Right renal cortex interstitium (tissue), 3 donors: Measurements from ENCODE around the gene TRMO. TPM values are rescaled to one million over a fixed set of nuclear protein-coding genes. Genes with fewer than 3 reads are reported as not detected.
"Not testable (repeated sequence)": the region's sequence is repeated elsewhere in the genome, so short reads cannot be mapped to it uniquely, and the experiment has no call there.

Experiments used
- DNase-seq, 3 donors: peaks; one replicate each; pipeline ENCODE4 v3.0.0-alpha.2; 2013; ENCODE audit warnings: low read depth in 3 of 3, low spot score in 2 of 3
- polyA plus RNA-seq, 3 donors: library from polyadenylated mRNA; unstranded; fragments of 120-200 nt; gene quantifications; one replicate each; pipeline ENCODE4 v1.2.1, GENCODE V29; 2013; ENCODE audit not compliant: insufficient read length in 3 of 3

The TRMO gene
- 10 to 100 TPM; 21.5 to 24.7 (median 22.6) TPM for polyA plus RNA-seq

DNA sequence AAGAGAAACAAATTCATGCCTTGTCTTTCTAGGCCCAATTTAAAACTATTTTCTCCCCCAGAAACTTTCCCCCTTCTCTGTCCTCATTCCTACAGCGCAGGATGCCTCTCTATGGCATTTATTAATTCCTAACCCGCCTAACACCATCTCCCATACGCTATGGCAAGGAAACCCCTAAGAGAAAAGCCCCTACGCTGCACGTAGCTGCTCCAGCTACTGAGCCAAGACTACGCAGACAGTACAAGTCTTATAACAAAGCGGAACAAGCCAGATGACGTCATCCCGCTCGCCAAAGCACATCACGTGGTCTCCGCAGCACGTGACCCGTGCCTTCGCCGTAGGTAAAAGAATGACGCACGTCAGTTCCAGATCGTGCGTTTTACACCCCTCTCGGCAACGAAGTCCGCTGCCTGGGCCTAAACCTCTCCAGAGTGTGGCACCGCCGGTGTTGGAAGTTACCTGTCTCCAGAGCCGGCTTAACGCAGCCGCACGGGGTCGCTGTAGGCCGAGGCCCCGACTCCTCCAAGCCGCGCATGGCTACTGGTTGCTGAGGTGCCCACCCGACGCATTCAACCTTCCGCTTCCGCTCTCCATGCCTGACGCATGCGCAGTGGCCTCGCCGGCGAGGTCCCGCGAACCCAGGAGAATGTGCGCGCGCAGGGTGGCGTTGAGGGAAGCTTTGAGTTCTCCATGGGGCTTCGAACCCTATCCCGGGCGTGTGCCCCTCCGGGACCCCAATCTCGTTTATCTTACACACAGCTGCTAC, at the start of gene TRMO:
Gene TRMO (minus strand): TSS at position 542 of the 766 bp plus-strand sequence. CDS start 7 bp downstream, at position 535.
- DNase-seq: peak; percentile 97 to 99 (median 99)

- no peak for DNase-seq
Observed at GRCh38 chr9:97970165-97970564, 47.9 kb upstream of the TRMO start.

- no peak for DNase-seq
Observed at GRCh38 chr9:97969014-97969413, 46.7 kb upstream of the TRMO start.

DNA sequence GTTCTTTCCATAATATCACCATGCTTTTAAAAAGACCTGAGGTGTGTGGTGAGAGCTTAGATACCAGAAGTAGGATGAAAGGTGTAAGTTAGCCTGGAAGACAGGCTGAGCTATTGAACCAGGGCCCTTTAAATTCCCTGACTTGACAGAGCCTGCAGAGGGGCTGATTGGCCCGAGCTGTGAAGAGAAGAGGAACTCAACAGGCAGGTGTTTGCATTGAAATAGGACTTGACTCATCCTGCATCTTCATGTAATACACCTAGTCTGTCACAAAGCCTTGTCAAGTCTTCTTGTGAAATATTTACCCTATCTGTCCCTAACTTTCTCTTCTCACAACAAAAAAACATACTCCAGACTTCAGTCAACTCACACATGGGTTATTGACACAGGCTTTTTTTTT, 44.2 kb upstream of the TRMO start:
- DNase-seq: no peak

DNA sequence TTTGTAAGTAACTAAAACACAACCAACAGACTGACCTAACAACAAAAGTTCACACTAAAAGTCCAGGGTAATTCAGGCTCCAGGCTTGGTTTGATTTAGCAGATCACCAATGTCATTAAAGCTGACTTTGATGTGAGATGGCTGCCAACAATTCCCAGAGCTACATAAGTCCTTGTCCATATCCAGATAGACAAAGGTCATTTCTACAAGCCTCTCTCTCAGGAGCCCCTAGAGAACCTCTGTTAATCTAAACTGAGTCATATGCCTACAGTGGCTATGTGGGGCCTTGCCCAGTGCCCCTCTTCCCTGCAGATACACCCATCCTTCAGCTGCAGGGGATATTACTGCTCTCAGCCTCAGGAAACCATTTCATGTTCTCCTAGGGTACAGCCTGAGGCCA, 42.6 kb upstream of the TRMO start:
- DNase-seq: no peak

DNA sequence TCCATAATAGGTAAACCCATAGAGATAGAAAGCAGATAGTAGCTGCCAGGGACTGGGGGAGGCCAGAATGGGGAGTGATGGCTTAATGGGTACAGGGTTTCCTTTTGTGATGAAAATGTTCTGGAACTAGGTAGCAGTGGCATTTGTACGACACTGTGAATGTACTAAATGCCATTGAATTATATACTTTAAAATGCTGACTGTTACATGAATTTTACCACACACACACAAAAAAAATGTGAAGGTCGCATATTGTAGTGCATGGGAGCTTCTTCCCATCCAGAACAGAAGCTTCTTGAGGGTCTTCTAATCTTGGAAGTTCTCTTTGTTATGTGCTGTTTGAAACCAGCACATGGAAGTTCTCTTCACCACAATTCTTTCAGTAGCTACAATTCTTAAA, 40.9 kb upstream of the TRMO start:
- no peak for DNase-seq

DNA sequence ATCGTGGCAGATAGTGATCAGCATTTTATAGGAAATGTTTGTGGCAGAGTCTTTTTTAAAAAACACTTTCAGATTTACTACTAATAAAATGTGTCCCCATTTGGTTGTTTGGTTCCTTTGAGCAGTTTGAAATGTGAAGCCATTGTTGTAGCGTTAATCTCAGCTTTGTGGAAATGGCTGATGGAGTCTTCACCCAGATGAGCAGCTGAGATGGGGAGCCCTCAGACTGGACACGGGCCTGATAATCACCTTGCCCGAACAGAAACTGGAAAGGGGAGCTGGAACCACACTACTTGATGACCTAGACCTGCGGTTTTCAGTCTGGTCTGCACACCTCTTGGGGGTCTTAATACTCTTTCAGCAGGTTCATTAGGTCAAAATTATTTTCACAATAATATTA, 40.3 kb upstream of the TRMO start:
- no peak for DNase-seq

DNA sequence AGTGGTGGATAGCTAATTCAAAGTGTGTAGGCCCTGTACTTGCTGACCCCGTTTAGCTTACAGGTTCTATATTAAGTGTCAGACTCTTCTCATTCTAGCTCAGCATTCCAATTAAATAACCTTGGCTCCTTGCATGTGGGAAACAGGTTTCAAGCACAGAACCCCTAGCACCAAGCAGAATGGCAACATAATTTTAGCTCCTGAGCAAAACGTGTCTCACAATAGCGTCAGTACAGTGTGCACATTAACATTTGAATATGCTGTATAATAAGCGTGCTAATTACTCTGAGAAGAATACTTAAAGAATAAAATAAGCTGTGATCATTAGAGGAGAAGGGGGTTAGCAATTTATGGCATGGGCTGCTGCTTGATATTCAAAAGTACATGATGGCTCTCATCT, 39.8 kb upstream of the TRMO start:
- DNase-seq: no peak

DNA sequence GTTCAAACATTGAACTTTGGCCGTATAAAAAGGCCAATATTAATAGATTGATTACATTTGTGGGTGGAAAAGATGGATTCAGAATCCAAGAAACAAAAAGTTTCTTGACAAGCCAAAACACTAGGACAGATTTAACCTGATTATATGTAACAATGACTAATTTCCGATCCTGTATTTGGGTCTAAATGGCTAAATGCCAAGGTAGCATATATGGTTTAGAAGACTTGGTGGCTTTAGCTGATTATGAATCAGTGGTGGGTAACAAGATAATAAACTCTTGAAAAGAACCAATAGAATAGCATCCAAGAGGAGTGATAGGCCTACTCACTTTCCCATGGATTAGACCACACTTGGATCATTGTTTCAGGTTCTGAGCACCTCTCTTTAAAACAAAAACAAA, 39.1 kb upstream of the TRMO start:
- DNase-seq: no peak

- DNase-seq: not testable (repeated sequence)
Observed at GRCh38 chr9:97960678-97961328, 38.5 kb upstream of the TRMO start.

GRCh38 chr9:97959585-97959984, 37.3 kb upstream of the TRMO start:
- no peak for DNase-seq

DNA sequence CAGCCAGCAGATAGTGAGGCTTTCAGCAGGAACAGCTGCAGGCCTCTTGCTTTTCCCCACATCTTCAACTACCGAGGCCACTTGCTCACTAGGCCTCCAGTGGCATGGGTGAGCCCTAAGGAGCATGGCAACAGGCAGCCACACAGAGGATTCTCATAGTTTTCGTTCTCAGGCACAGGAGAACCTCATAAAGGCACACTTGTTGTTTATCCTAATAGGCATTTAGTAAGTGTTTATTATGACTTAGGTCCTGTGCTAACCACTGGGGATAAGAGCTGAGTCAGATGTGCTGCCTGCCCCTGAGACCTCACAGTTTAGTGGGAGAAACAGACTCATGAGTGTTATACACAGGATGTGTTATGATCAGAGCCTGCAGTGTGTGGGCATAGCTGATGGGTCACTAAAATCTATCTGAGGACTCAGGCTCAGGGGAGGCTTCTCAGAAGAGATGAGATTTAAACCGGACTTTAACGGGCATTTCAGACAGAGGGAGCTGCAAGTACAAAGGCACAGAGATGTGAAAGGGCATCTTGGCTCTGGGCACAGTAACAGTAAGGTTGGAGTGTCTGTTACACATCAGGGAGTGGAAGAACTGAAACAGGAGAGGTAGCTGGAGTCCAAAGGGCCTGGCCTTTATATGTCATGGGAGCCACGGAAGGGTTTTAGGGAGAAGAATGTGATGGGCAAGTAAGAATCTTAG, 36.7 kb upstream of the TRMO start:
- DNase-seq: no peak

- DNase-seq: no peak
Observed at GRCh38 chr9:97956331-97956730, 34.0 kb upstream of the TRMO start.

- peak in 1 of 3 donors; percentile 4 for DNase-seq
Observed at GRCh38 chr9:97954550-97954989, 32.3 kb upstream of the TRMO start.

DNA sequence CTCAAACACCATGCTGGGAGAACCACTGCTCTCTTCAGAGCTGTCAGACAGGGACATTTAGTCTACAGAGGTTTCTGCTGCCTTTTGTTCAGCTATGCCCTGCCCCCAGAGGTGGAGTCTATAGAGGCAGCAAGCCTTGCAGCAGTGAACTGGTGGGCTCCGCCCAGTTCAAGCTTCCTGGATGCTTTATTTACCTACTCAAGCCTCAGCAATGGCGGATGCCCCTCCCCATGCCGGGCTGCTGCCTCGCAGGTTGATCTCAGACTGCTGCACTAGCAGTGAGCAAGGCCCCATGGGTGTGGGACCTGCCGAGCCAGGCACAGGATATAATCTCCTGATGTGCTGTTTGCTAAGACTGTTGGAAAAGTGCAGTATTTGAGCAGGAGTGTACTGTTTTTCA, 28.6 kb upstream of the TRMO start:
- not testable (repeated sequence) for DNase-seq

GRCh38 chr9:97947094-97947493, 24.8 kb upstream of the TRMO start:
- not testable (repeated sequence) for DNase-seq

DNA sequence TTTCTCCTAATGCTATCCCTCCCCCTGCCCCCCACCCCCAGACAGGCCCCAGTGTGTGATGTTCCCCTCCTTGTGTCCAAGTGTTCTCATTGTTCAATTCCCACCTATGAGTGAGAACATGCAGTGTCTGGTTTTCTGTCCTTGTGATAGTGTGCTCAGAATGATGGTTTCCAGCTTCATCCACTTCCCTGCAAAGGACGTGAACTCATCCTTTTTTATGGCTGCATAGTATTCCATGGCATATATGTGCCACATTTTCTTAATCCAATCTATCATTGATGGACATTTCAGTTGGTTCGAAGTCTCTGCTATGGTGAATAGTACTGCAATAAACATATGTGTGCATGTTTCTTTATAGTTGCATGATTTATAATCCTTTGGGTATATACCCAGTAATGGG, 23.2 kb upstream of the TRMO start:
- DNase-seq: not testable (repeated sequence)

GRCh38 chr9:97944612-97945011, 22.3 kb upstream of the TRMO start:
- DNase-seq: no peak

- DNase-seq: no peak
Observed at GRCh38 chr9:97943308-97943855, 21.1 kb upstream of the TRMO start.

- DNase-seq: no peak
Observed at GRCh38 chr9:97941323-97941722, 19.0 kb upstream of the TRMO start.

DNA sequence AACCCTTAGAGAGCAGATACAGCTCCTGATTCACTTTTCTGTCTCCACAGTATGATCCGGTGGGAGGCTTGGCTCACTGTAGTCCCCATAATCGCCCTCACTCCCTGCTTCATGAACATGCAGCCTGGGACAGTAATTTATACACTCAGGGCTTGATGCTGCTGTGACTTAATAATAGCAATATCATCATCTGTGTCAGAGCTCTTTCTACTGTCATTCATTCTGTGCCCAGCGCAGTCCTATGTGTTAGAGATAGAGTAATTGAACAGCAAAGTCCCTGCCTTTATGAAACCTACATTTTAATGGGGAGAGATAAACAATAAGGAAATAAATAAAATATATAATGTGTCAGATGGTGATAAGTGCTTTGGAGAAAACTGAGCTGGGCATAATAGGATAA, 18.4 kb upstream of the TRMO start:
- DNase-seq: no peak
